DND-41 (cell line): ENCODE results near the gene RIN3.

Experiments used
- ATAC-seq: fragments of 200-7000 bp; cut with Tn5 transposase; 3 replicates; pipeline ENCODE4 v1.9.1; 2021; ENCODE audit warnings: low read depth; ENCODE audit not compliant: insufficient read depth
- DNase-seq: peaks from one replicate; pipeline ENCODE4 v3.0.0-alpha.2; 2020
- H2AFZ ChIP-seq: 2 replicates; pipeline ENCODE4 v1.6.0; 2012; ENCODE audit warnings: low read depth, low read length
- H3K27ac ChIP-seq: 2 replicates; pipeline ENCODE4 v1.5.1; 2012; ENCODE audit warnings: low read length, inconsistent platforms
- H3K27me3 ChIP-seq: fragments of 200-600 bp; sonication (generic); 2 replicates; pipeline ENCODE4 v1.6.0; 2012; ENCODE audit warnings: low read length, mild to moderate bottlenecking, inconsistent platforms; ENCODE audit not compliant: insufficient read depth, poor library complexity
- H3K36me3 ChIP-seq: 2 replicates; pipeline ENCODE4 v1.5.1; 2012; ENCODE audit warnings: low read length, inconsistent platforms; ENCODE audit not compliant: insufficient read depth
- H3K4me1 ChIP-seq: 2 replicates; pipeline ENCODE4 v1.5.1; 2012; ENCODE audit warnings: mild to moderate bottlenecking, low read length; ENCODE audit not compliant: insufficient read depth
- H3K4me2 ChIP-seq: 2 replicates; pipeline ENCODE4 v1.6.0; 2012; ENCODE audit warnings: mild to moderate bottlenecking, moderate library complexity, low read length, inconsistent platforms; ENCODE audit not compliant: insufficient read depth
- H3K4me3 ChIP-seq, 2 experiments: fragments of 200-600 bp in 1 of 2; shearing (Covaris generic) in 1 of 2; 2 replicates each; pipeline ENCODE4 v1.5.1; 2012 to 2016; ENCODE audit warnings: inconsistent platforms in 2 of 2, low read length in 2 of 2, mild to moderate bottlenecking in 2 of 2, low read depth in 1 of 2, moderate library complexity in 1 of 2
- H3K79me2 ChIP-seq: 2 replicates; pipeline ENCODE4 v1.6.0; 2012; ENCODE audit warnings: low read length, inconsistent platforms; ENCODE audit not compliant: insufficient read depth
- H3K9ac ChIP-seq: 2 replicates; pipeline ENCODE4 v1.6.0; 2012; ENCODE audit warnings: low read depth, mild to moderate bottlenecking, inconsistent platforms, low read length, moderate library complexity
- H3K9me3 ChIP-seq: 2 replicates; pipeline ENCODE4 v1.5.1; 2012; ENCODE audit warnings: low read length, moderate library complexity, mild to moderate bottlenecking, inconsistent platforms; ENCODE audit not compliant: insufficient read depth, severe bottlenecking
- H4K20me1 ChIP-seq: 2 replicates; pipeline ENCODE4 v1.6.0; 2012; ENCODE audit warnings: low read length; ENCODE audit not compliant: insufficient read depth
- CTCF ChIP-seq: IDR thresholded peaks from 2 replicates; pipeline ENCODE4 v1.5.1; 2012; ENCODE audit warnings: borderline replicate concordance, low read length, moderate library complexity, mild to moderate bottlenecking; ENCODE audit not compliant: poor library complexity, severe bottlenecking; ENCODE audit errors: extremely low read depth
- EZH2 ChIP-seq: IDR thresholded peaks from 3 replicates; pipeline ENCODE4 v1.6.1; 2012; ENCODE audit warnings: borderline replicate concordance, low read depth, mild to moderate bottlenecking, moderate library complexity, low read length, inconsistent platforms; ENCODE audit not compliant: severe bottlenecking

The RIN3 gene

GRCh38 chr14:92641306-92641705, 127.7 kb downstream of the RIN3 start:
- no peak for DNase-seq
- no peak for ATAC-seq
- Histone ChIP-seq H3K9me3 (no peaks in the 10 kb centered on the region), H3K4me2 (no peak overlapping the region), H2AFZ (no peak overlapping the region), H3K36me3 (no peaks in the 10 kb centered on the region), H3K27me3 (no peaks in the 10 kb centered on the region), H3K4me3 (no peak overlapping the region), H3K79me2 (no peaks in the 10 kb centered on the region), H3K9ac (no peak overlapping the region), H3K4me1 (no peaks in the 10 kb centered on the region), H3K27ac (no peak overlapping the region), H4K20me1 (no peaks in the 10 kb centered on the region)
- TF ChIP-seq CTCF (no peak), EZH2 (no peak)

- Histone ChIP-seq H4K20me1 (no peaks in the 10 kb centered on the region), H3K4me2 (no peak overlapping the region), H3K4me3 (no peak overlapping the region), H3K79me2 (no peaks in the 10 kb centered on the region), H3K4me1 (no peaks in the 10 kb centered on the region), H2AFZ (no peak overlapping the region), H3K9me3 (no peaks in the 10 kb centered on the region), H3K9ac (no peak overlapping the region), H3K27me3 (no peaks in the 10 kb centered on the region), H3K27ac (no peak overlapping the region), H3K36me3 (no peaks in the 10 kb centered on the region)
- DNase-seq (no peak), ATAC-seq (no peak)
- TF ChIP-seq EZH2, result no peak
- TF ChIP-seq CTCF, result no peak
Measured at GRCh38 chr14:92644171-92644969, 130.8 kb downstream of the RIN3 start.

GRCh38 chr14:92644970-92645515, 131.5 kb downstream of the RIN3 start:
- DNase-seq, result no peak

More at GRCh38 chr14:92644970-92645515, 131.5 kb downstream of the RIN3 start:
- H2AFZ ChIP-seq, result no peak overlapping the region
- H3K9ac ChIP-seq, result no peak overlapping the region
- H4K20me1 ChIP-seq, result no peaks in the 10 kb centered on the region
- H3K36me3 ChIP-seq, result no peaks in the 10 kb centered on the region
- no peak overlapping the region for H3K27ac ChIP-seq
- no peak overlapping the region for H3K4me2 ChIP-seq
- no peaks in the 10 kb centered on the region for H3K27me3 ChIP-seq
- H3K4me1 ChIP-seq, result no peaks in the 10 kb centered on the region
- no peak overlapping the region for H3K4me3 ChIP-seq
- H3K79me2 ChIP-seq, result no peaks in the 10 kb centered on the region
- no peak for TF ChIP-seq EZH2
- no peak for TF ChIP-seq CTCF
- no peak for ATAC-seq
- H3K9me3 ChIP-seq, result no peaks in the 10 kb centered on the region
